Measurements from ENCODE around the gene TTC23L. TPM values are rescaled to one million over a fixed set of nuclear protein-coding genes. Genes with fewer than 3 reads are reported as not detected.

Gene TTC23L
- total RNA-seq, 4 donors from 2014 or later, result not detected

GRCh38 chr5:34886392-34887119 lies 47.6 kb downstream of the TTC23L start:
- no peaks in the 10 kb centered on the region for H3K9me3 ChIP-seq
- TF ChIP-seq POLR2A (IDR thresholded peaks at IDR 0.05), result no peak
- no peaks in the 10 kb centered on the region for H3K27me3 ChIP-seq
- intact Hi-C loops (cut with DNase I; ENCODE audit: low total_unique reads), result no loop called here
- H3K4me3 ChIP-seq, result no peak overlapping the region
- H3K4me1 ChIP-seq, result no peaks in the 10 kb centered on the region
- no peaks in the 10 kb centered on the region for H3K36me3 ChIP-seq
- in situ Hi-C loops (cut with MboI; ENCODE audit: low sequenced_read_pairs in 4 of 4), result loop anchor here in 1 of 4 donors (25.0 kb wide), 1 partner anchor 399 kb away; no protein-coding TSS in a partner anchor
- H3K27ac ChIP-seq, result no peak overlapping the region
- ATAC-seq (no peak), DNase-seq (no peak)

- no peak for DNase-seq
- H3K27me3 ChIP-seq, result no peaks in the 10 kb centered on the region
- no peak for TF ChIP-seq POLR2A (IDR thresholded peaks at IDR 0.05)
- intact Hi-C loops (cut with DNase I; ENCODE audit: low total_unique reads), result no loop called here
- no peaks in the 10 kb centered on the region for H3K36me3 ChIP-seq
- H3K9me3 ChIP-seq, result no peaks in the 10 kb centered on the region
- no peak overlapping the region for H3K27ac ChIP-seq
- no peak for ATAC-seq
- H3K4me3 ChIP-seq, result no peak overlapping the region
- in situ Hi-C loops (cut with MboI; ENCODE audit: low sequenced_read_pairs in 4 of 4), result loop anchor here in 1 of 4 donors (25.0 kb wide), 1 partner anchor 402 kb away; no protein-coding TSS in a partner anchor
- no peaks in the 10 kb centered on the region for H3K4me1 ChIP-seq
Observed at GRCh38 chr5:34889394-34889793, 50.4 kb downstream of the TTC23L start.

- no peak overlapping the region for H3K27ac ChIP-seq
- in situ Hi-C loops (cut with MboI; ENCODE audit: low sequenced_read_pairs in 4 of 4) (loop anchor here (10.0 to 25.0 kb wide), 3 partner anchors 367 to 407 kb away; no protein-coding TSS in a partner anchor), intact Hi-C loops (cut with DNase I; ENCODE audit: low total_unique reads) (no loop called here)
- H3K36me3 ChIP-seq, result peaks cover 0 to 4% of the 10 kb centered on the region in 2 donors
- ATAC-seq, result peak in 1 of 2 donors; percentile 26
- peak in 1 of 2 donors; percentile 2 for DNase-seq
- no peaks in the 10 kb centered on the region for H3K27me3 ChIP-seq
- no peaks in the 10 kb centered on the region for H3K9me3 ChIP-seq
- TF ChIP-seq POLR2A (IDR thresholded peaks at IDR 0.05) (no peak), CTCF (IDR thresholded peaks at IDR 0.05 in 4 of 5, conservative IDR thresholded peaks at IDR 0.05 in 1 of 5) (no peak)
- no peaks in the 10 kb centered on the region for H3K4me1 ChIP-seq
- H3K4me3 ChIP-seq, result no peak overlapping the region
Observed at GRCh38 chr5:34891981-34892380, 53.0 kb downstream of the TTC23L start.

GRCh38 chr5:34892414-34892813 lies 53.5 kb downstream of the TTC23L start:
- DNase-seq, result no peak
- Histone ChIP-seq H3K27ac (no peak overlapping the region), H3K4me3 (no peak overlapping the region), H3K36me3 (peaks cover 0 to 5% of the 10 kb centered on the region in 2 donors), H3K4me1 (no peaks in the 10 kb centered on the region), H3K27me3 (no peaks in the 10 kb centered on the region), H3K9me3 (no peaks in the 10 kb centered on the region)
- intact Hi-C loops (cut with DNase I; ENCODE audit: low total_unique reads), result no loop called here
- no peak for TF ChIP-seq POLR2A (IDR thresholded peaks at IDR 0.05)
- no peak for TF ChIP-seq CTCF (IDR thresholded peaks at IDR 0.05 in 4 of 5, conservative IDR thresholded peaks at IDR 0.05 in 1 of 5)
- ATAC-seq, result no peak
- in situ Hi-C loops (cut with MboI; ENCODE audit: low sequenced_read_pairs in 4 of 4), result loop anchor here (10.0 to 25.0 kb wide), 3 partner anchors 368 to 408 kb away; no protein-coding TSS in a partner anchor

GRCh38 chr5:34894716-34895115 lies 55.8 kb downstream of the TTC23L start:
- ATAC-seq (no peak), DNase-seq (no peak)
- H3K36me3 ChIP-seq, result peaks cover 0 to 5% of the 10 kb centered on the region in 2 donors
- H3K27ac ChIP-seq, result no peak overlapping the region
- no peak for TF ChIP-seq CTCF (IDR thresholded peaks at IDR 0.05 in 4 of 5, conservative IDR thresholded peaks at IDR 0.05 in 1 of 5)
- TF ChIP-seq POLR2A (IDR thresholded peaks at IDR 0.05), result no peak
- no peaks in the 10 kb centered on the region for H3K9me3 ChIP-seq
- intact Hi-C loops (cut with DNase I; ENCODE audit: low total_unique reads), result no loop called here
- in situ Hi-C loops (cut with MboI; ENCODE audit: low sequenced_read_pairs in 4 of 4), result loop anchor here (10.0 to 25.0 kb wide), 3 partner anchors 370 to 410 kb away; no protein-coding TSS in a partner anchor
- H3K4me1 ChIP-seq, result no peaks in the 10 kb centered on the region
- H3K4me3 ChIP-seq, result no peak overlapping the region
- H3K27me3 ChIP-seq, result no peaks in the 10 kb centered on the region

Measured in gastrocnemius medialis (tissue), 4 donors.